ENCODE measurements around the gene LRP5.

- TF ChIP-seq NUFIP1 (IDR thresholded peaks at IDR 0.05; ENCODE audit: partially characterized antibody), result no peak
- TF ChIP-seq ELF4 (CRISPR knock-in tag; IDR thresholded peaks at IDR 0.05), result no peak
- TF ChIP-seq CTCF (IDR thresholded peaks at IDR 0.05 in 2 of 3, conservative IDR thresholded peaks at IDR 0.05 in 1 of 3; ENCODE audit: insufficient read depth in 2 of 3, low read depth in 1 of 3, low read length in 3 of 3), result no peak
- TF ChIP-seq PTBP1 (IDR thresholded peaks at IDR 0.05; ENCODE audit: low read depth, low read length), result no peak
- no peak for TF ChIP-seq NFYB (IDR thresholded peaks at IDR 0.05; ENCODE audit: extremely low read depth, insufficient read length)
- TF ChIP-seq POLR2AphosphoS5 (IDR thresholded peaks at IDR 0.05; ENCODE audit: control insufficient read depth, insufficient read depth, low read depth, low read length), result no peak
- no peak for TF ChIP-seq ZNF707 (CRISPR knock-in tag; conservative IDR thresholded peaks at IDR 0.05)
- no peak for TF ChIP-seq EZH2 (IDR thresholded peaks at IDR 0.05; ENCODE audit: borderline replicate concordance, low read depth, low read length)
- TF ChIP-seq CREBBP (IDR thresholded peaks at IDR 0.05; ENCODE audit: low read depth, low read length), result no peak
- no peak for TF ChIP-seq JUNB (CRISPR knock-in tag; conservative IDR thresholded peaks at IDR 0.05)
- no peak for TF ChIP-seq NFIC (IDR thresholded peaks at IDR 0.05)
- no peak for TF ChIP-seq ETV1 (tag; conservative IDR thresholded peaks at IDR 0.05; ENCODE audit: low read depth)
Measured at GRCh38 chr11:68472778-68473177, 160.4 kb downstream of the LRP5 start.

Data from K562 (cell line).